SW480 (cell line): Measurements from ENCODE around the gene PRKCG.
"Not testable (repeated sequence)": the region's sequence is repeated elsewhere in the genome, so short reads cannot be mapped to it uniquely, and the experiment has no call there.

Source experiments
- DNase-seq: peaks from one replicate; pipeline ENCODE4 v3.0.0-alpha.2; 2016; ENCODE audit warnings: low spot score

The PRKCG gene

GRCh38 chr19:53881482-53882390 is at the start of gene PRKCG:
Gene PRKCG (plus strand): TSS chr19:53882197. CDS start chr19:53882495, 298 bp downstream.
- peak; percentile 77 for DNase-seq

- DNase-seq = not testable (repeated sequence)
Measured at GRCh38 chr19:53832861-53833260, 49.1 kb upstream of the PRKCG start.

DNA sequence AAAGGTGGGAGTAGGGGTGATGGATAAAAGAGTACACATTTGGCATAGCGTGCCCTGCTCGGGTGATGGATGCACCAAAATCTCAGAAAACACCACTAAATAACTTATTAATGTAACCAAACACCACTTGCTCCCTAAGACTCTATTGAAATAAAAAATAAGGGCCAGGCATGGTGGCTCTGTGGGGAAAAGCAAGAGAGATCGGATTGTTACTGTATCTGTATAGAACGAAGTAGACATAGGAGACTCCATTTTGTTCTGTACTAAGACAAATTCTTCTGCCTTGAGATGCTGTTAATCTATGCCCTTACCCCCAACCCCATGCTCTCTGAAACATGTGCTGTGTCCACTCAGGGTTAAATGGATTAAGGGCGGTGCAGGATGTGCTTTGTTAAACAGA is 43.6 kb upstream of the PRKCG start:
- DNase-seq = not testable (repeated sequence)

DNA sequence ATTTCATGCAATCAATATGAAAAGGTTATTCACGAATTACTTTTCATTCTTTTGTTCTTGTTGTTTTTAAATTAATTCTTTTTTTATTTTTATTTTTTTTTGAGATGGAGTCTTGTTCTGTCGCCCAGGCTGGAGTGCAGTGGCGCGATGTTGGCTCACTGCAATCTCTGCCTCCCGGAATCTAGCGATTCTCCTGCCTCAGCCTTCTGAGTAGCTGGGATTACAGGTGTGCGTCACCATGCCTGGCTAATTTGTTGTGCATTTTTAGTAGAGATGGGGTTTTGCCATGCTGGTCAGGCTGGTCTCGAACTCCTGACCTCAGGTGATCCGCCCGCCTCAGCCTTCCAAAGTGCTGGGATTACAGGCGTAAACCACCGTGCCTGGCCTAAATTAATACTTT is 41.8 kb upstream of the PRKCG start:
- DNase-seq = not testable (repeated sequence)

GRCh38 chr19:53840914-53841313 is 41.1 kb upstream of the PRKCG start:
- DNase-seq = not testable (repeated sequence)

DNA sequence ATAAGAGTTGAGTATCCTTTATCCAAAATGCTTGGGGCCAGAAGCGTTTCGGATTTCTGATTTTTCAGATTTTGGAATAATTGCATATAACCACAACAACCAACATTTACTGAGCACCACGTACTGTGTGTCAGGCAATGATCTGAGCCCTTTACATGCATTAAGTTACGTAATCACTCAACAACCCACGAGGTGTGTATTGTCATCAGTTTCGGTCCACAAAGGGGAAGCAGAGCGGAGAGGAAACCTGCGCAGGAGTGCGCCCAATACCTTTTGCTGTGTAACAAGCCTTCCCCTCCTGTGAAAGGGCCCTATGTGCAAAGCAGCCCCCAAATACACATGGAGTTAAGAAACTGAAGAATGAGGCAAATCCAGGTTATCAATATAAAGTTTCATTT is 37.1 kb upstream of the PRKCG start:
- DNase-seq = no peak

DNA sequence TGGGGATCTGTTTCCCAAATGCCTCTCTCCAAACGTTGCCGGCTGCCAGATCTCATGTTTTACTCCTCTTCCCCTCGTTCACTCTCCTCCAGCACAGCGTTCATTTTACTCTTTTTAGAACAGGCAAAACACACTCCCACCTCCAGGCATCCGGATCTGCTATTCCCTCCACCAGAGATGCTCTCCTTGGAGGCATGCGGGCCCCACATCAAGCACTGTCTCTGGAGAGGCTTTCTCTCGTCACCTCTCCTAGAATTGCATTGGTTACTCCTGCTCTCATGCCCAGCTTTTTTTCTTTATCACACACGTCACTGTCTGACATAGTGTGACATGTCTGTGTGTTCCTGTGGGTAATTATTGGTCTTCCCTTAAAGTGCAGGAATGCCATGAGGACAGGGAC is 34.4 kb upstream of the PRKCG start:
- no peak for DNase-seq

GRCh38 chr19:53849237-53849676 is 32.7 kb upstream of the PRKCG start:
- DNase-seq = no peak

DNA sequence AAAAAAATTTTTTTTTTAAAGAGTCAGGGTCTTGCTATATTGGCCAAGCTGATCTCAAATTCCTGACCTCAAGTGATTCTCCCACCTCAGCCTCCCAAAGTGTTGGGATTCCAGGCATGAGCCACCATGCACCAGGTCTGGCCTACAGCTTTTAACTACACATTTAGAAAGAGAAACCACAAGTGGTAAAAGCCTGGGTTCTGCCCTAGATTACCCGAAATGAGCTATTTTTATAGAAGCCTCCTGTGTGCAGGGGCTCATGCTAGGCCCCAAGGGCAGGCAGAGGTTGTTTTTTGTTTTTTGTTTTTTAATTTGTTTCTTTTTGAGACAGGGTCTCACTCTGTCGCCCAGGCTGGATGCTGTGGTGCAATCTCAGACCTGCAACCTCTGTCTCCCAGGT is 28.3 kb upstream of the PRKCG start:
- DNase-seq = no peak

DNA sequence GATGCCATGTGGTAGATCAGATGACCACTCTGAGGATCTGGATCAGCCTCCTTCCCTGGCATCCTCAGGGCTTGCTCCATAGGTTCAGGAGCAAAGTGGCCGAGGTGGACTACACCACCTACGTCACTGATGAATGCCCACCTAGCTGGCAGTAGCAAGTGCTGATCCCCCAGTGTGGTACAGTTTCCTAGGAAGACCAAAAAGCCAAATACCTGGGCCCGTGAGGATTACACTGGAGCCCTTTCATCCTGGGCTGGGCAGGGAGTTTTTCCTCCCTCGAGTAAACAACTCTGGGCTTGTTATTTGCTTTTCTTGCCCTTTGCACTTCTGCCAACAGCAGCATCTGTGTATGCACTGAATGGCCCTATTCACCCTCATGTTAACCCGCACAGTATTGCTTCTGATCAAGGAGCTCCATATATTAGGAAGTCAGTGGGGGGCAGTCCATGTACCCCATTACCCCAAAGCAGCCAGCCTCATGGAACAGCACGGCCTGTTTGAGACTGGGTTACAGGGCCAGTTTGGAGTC is 17.6 kb upstream of the PRKCG start:
- DNase-seq = peak; percentile 74

GRCh38 chr19:53865523-53865917 is 16.5 kb upstream of the PRKCG start:
- peak; percentile 43 for DNase-seq

GRCh38 chr19:53865918-53866864 is 15.8 kb upstream of the PRKCG start:
- DNase-seq = peak; percentile 76

GRCh38 chr19:53866865-53867224 is 15.2 kb upstream of the PRKCG start:
- DNase-seq = no peak

GRCh38 chr19:53867225-53868090 is 14.5 kb upstream of the PRKCG start, which contains the start of gene MYADM:
Gene MYADM (plus strand): TSS chr19:53867883. CDS start chr19:53873530, 5,647 bp downstream.
- DNase-seq = peak; percentile 98

DNA sequence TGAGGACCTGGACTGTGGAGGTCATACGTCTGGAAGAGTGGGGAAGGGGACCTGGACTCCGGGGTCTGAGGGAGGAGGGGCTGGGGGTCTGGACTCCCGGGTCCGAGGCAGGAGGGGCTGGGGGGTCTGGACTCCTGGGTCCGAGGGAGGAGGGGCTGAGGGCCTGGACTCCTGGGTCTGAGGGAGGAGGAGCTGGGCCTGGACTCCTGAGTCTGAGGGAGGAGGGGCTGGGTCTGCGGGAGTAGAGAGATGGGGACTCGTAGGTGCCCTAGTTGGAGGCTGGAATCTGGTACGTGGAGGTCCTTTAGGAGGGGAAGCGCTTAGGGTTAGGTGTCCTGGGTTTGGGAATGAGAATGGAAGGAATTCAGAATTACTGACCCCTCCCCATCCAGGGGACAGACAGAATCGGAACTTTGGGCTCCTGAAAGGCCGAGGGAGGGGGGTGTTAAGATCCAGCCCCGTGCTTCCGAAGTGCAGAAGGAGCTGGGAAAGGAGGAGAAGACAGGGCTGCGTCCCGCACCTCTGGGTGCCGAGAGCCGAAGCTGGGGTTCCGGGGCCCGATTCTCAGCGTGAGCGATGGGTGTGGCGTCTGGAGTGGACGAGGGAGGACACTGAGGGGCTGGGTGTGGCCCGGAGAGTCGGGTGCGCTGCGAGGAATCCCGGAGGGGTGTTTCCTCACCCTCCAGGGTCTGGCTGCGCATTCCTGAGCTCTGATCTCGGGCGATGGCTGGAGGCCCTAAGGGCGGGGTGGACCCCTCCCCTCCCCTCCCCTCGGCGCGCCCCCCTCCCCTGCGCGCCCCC is 13.7 kb upstream of the PRKCG start:
- DNase-seq = peak; percentile 77

DNA sequence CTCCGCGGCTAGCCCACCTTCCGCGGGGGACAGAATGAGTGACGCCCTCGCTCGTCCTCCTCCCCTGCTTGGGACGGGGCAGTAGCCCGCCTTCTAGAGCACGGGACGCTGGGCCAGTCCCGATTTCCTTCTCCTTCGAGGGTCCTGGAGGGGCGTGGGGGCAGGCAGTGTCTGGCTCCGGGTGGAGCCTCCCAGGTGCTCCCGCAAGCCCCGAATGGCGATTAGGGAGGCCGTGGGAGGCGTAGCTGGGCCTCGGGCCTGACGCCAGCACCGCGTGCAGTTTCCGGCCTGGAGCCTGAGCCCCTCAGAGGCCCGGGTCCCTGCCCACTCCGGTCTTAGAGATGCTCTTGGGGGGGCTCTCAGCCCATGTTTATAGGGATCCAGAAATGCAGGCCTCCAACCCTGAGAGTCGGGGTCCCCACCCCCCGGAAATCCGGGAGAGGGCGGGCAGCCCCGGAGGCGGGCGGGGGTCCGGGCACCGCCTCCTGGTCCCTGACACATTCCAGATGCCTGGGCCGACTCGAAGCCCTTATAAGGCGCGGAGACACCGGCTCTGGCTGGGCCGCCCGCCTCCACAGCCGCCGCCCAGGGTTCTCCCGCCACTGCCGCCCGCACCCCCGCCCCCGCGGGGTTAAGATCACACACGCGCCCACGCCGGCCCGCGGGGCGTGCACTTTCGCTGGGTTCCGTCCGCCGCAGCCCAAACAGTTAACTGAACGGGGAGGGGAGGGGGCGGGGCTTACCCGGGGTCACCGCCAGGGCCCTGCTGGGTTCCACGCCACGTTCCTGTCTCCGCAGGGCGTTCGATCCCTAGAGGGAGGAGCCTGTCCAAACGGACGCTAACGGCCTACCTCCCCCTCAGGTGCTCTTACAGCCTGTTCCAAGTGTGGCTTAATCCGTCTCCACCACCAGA is 12.8 kb upstream of the PRKCG start:
- DNase-seq = peak; percentile 91

DNA sequence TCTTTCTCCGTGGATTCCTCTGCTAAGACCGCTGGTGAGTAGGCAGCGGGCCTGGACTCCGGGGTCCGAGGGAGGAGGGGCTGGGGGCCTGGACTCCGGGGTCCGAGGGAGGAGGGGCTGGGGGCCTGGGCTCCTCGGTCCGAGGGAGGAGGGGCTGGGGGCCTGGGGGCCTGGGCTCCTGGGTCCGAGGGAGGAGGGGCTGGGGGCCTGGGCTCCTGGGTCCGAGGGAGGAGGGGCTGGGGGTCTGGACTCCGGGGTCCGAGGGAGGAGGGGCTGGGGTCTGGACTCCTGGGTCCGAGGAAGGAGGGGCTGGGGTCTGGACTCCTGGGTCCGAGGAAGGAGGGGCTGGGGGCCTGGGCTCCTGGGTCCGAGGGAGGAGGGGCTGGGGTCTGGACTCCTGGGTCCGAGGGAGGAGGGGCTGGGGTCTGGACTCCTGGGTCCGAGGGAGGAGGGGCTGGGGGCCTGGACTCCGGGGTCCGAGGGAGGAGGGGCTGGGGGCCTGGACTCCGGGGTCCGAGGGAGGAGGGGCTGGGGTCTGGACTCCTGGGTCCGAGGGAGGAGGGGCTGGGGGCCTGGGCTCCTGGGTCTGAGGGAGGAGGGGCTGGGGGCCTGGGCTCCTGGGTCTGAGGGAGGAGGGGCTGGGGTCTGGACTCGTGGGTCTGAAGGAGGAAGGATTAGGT is 12.1 kb upstream of the PRKCG start:
- not testable (repeated sequence) for DNase-seq

GRCh38 chr19:53870485-53870844 is 11.5 kb upstream of the PRKCG start:
- DNase-seq = no peak

GRCh38 chr19:53871454-53871853 is 10.5 kb upstream of the PRKCG start:
- no peak for DNase-seq
